HCT116 (cell line): ENCODE results near the gene HOPX. TPM values are rescaled to one million over a fixed set of nuclear protein-coding genes. Genes with fewer than 3 reads are reported as not detected.

ENCODE experiments used
- ATAC-seq: fragments of 200-7000 bp; cut with Tn5 transposase; 2 replicates; pipeline ENCODE4 v1.9.1; 2020; ENCODE audit warnings: mild to moderate bottlenecking, moderate library complexity
- BruUV-seq: library from RNA; stranded (reverse); fragments of 400-500 nt; replicated peaks from 2 replicates; lab custom pipeline; 2021; lab: Mats Ljungman, UMichigan
- CTCF ChIA-PET: fragments of 300-600 bp; sonication (Branson Sonifier 250); formaldehyde crosslinking; loops from one replicate; lab custom pipeline; 2021; ENCODE audit warnings: antibody characterized with exemption; lab: Charles Lee
- POLR2A ChIA-PET: fragments of 300-600, 350-600 bp; sonication (Branson Sonifier 250); formaldehyde crosslinking; loops from one replicate; lab custom pipeline; 2021; ENCODE audit warnings: antibody characterized with exemption; lab: Charles Lee
- RAD21 ChIA-PET, 2 experiments: fragments of 300-600 bp; sonication (Branson Sonifier 250); formaldehyde crosslinking; loops; one replicate each; lab custom pipeline; 2023; ENCODE audit warnings: low total read pairs in 2 of 2; ENCODE audit not compliant: uncharacterized antibody in 2 of 2, unreplicated experiment in 2 of 2, low non-redundant PET in 1 of 2; lab: Charles Lee
- DNase-seq: peaks from one replicate; pipeline ENCODE4 v3.0.0-alpha.2; 2010; ENCODE audit warnings: low read depth, low spot score
- H2AFZ ChIP-seq: fragments of 200-600 bp; shearing (Covaris generic), sonication (generic); 2 replicates; pipeline ENCODE4 v1.6.1; 2017; ENCODE audit warnings: low read depth, mixed run types, mixed read lengths, antibody characterized with exemption, low read length; ENCODE audit not compliant: poor library complexity, severe bottlenecking
- H3K27ac ChIP-seq: 2 replicates; pipeline ENCODE4 v1.5.1; 2012; ENCODE audit warnings: low read depth, low read length
- H3K27me3 ChIP-seq: fragments of 200-600 bp; sonication (generic); 2 replicates; pipeline ENCODE4 v1.6.1; 2016; ENCODE audit warnings: mixed run types, low read length, mixed read lengths; ENCODE audit not compliant: insufficient read depth
- H3K36me3 ChIP-seq, 2 experiments: fragments of 200-500 bp in 1 of 2; fragments of 200-600 bp in 1 of 2; sonication (Bioruptor generic) in 1 of 2; sonication (generic) in 1 of 2; 2 replicates each; pipeline versions ENCODE4 v1.5.1 to v1.6.1; 2014 to 2016; ENCODE audit warnings: low read length in 2 of 2, inconsistent platforms in 1 of 2, mixed read lengths in 1 of 2, mixed run types in 1 of 2; ENCODE audit not compliant: insufficient read depth in 2 of 2, control insufficient read depth in 1 of 2
- H3K4me1 ChIP-seq, 2 experiments: fragments of 200-600 bp in 1 of 2; sonication (generic) in 1 of 2; 2 replicates each; pipeline versions ENCODE4 v1.5.1 to v1.6.1; 2012 to 2017; ENCODE audit warnings: low read length in 2 of 2, inconsistent platforms in 1 of 2, mild to moderate bottlenecking in 1 of 2, mixed read lengths in 1 of 2, mixed run types in 1 of 2, moderate library complexity in 1 of 2; ENCODE audit not compliant: insufficient read depth in 2 of 2, control insufficient read depth in 1 of 2
- H3K4me2 ChIP-seq: fragments of 200-600 bp; sonication (generic); 2 replicates; pipeline ENCODE4 v1.6.1; 2017; ENCODE audit warnings: mixed run types, low read length, mixed read lengths
- H3K4me3 ChIP-seq, 2 experiments: fragments of 200-600 bp in 1 of 2; sonication (generic) in 1 of 2; replicated peaks in 1 of 2; 2 replicates each; pipeline ENCODE4 v1.5.1; 2011 to 2016; ENCODE audit warnings: low read length in 2 of 2, control low read depth in 1 of 2, low read depth in 1 of 2, mild to moderate bottlenecking in 1 of 2, mixed read lengths in 1 of 2, mixed run types in 1 of 2
- H3K79me2 ChIP-seq: fragments of 200-600 bp; sonication (generic); 2 replicates; pipeline ENCODE4 v1.6.1; 2017; ENCODE audit warnings: mild to moderate bottlenecking, mixed run types, low read length, moderate library complexity, mixed read lengths; ENCODE audit not compliant: insufficient read depth
- H3K9ac ChIP-seq: fragments of 200-600 bp; sonication (generic); 2 replicates; pipeline ENCODE4 v1.6.1; 2016; ENCODE audit warnings: low read length, mixed read lengths
- H3K9me2 ChIP-seq: fragments of 200-600 bp; sonication (generic), shearing (Covaris generic); 2 replicates; pipeline ENCODE4 v1.6.1; 2017; ENCODE audit warnings: mixed run types, mild to moderate bottlenecking, moderate library complexity; ENCODE audit not compliant: insufficient read depth
- H3K9me3 ChIP-seq, 2 experiments: fragments of 200-500 bp in 1 of 2; fragments of 200-600 bp in 1 of 2; sonication (Bioruptor generic) in 1 of 2; sonication (generic) in 1 of 2; 2 replicates each; pipeline ENCODE4 v1.6.1; 2014 to 2017; ENCODE audit warnings: low read length in 2 of 2, mixed read lengths in 2 of 2, inconsistent platforms in 1 of 2, low read depth in 1 of 2, mild to moderate bottlenecking in 1 of 2, mixed run types in 1 of 2, moderate library complexity in 1 of 2; ENCODE audit not compliant: control insufficient read depth in 1 of 2, insufficient read depth in 1 of 2
- H4K20me1 ChIP-seq: fragments of 200-600 bp; sonication (generic), shearing (Covaris generic); 2 replicates; pipeline ENCODE4 v1.6.1; 2017; ENCODE audit warnings: mixed run types, mild to moderate bottlenecking, moderate library complexity; ENCODE audit not compliant: insufficient read depth
- CEBPB ChIP-seq: IDR thresholded peaks from 2 replicates; pipeline ENCODE4 v1.6.1; 2012; ENCODE audit warnings: low read depth
- ELF1 ChIP-seq: IDR thresholded peaks from 2 replicates; pipeline ENCODE4 v1.6.1; 2012; ENCODE audit warnings: low read depth, borderline replicate concordance
- EZH2 ChIP-seq: fragments of 200-600 bp; sonication (generic); IDR thresholded peaks from 2 replicates; pipeline ENCODE4 v1.6.1; 2017; ENCODE audit warnings: antibody characterized with exemption, mixed run types
- FOSL1 ChIP-seq: IDR thresholded peaks from 2 replicates; pipeline ENCODE4 v1.6.1; 2012; ENCODE audit warnings: low read depth
- MAX ChIP-seq: IDR thresholded peaks from 2 replicates; pipeline ENCODE4 v1.6.1; 2012
- RAD21 ChIP-seq: IDR thresholded peaks from 2 replicates; pipeline ENCODE4 v1.6.1; 2012; ENCODE audit warnings: low read depth, mild to moderate bottlenecking
- TCF7L2 ChIP-seq: IDR thresholded peaks from 2 replicates; pipeline ENCODE4 v1.7.0; 2011; ENCODE audit warnings: borderline replicate concordance, inconsistent platforms; ENCODE audit not compliant: insufficient read depth, insufficient read length; ENCODE audit errors: extremely low read depth
- YY1 ChIP-seq: IDR thresholded peaks from 2 replicates; pipeline ENCODE4 v1.6.1; 2011; ENCODE audit warnings: low read length, low read depth, moderate library complexity, mild to moderate bottlenecking; ENCODE audit not compliant: insufficient replicate concordance; ENCODE audit errors: extremely low read depth
- intact Hi-C: fragments of 100-400 bp; cut with micrococcal nuclease; formaldehyde crosslinking; loops from 2 replicates; pipeline ENCODE4 v1.10.0; 2022
- total RNA-seq: library from RNA; stranded (reverse); gene quantifications from one replicate; pipeline ENCODE4 v1.2.1, GENCODE V29; 2021; ENCODE audit not compliant: unreplicated experiment

The HOPX gene
- total RNA-seq, 1 experiment from 2014 or later: 0.42 TPM

GRCh38 chr4:56665781-56666180 lies 15.3 kb downstream of the HOPX start:
- no peak overlapping the region for H3K4me3 ChIP-seq
- intact Hi-C loops: no loop called here
- H3K36me3 ChIP-seq: no peaks in the 10 kb centered on the region
- TF ChIP-seq RAD21 (no peak), TCF7L2 (no peak), EZH2 (no peak), CEBPB (no peak), ELF1 (no peak)
- H3K4me2 ChIP-seq: no peak overlapping the region
- ChIA-PET RAD21 (no interaction called here), POLR2A (no interaction called here), CTCF (no interaction called here)
- H3K27ac ChIP-seq: no peak overlapping the region
- no peaks in the 10 kb centered on the region for H4K20me1 ChIP-seq
- H3K27me3 ChIP-seq: no peaks in the 10 kb centered on the region
- peaks cover 0 to 7% of the 10 kb centered on the region in 2 experiments; a peak in 1 of 4 replicates for H3K4me1 ChIP-seq
- no peaks in the 10 kb centered on the region for H3K9me3 ChIP-seq
- no TSS peak for BruUV-seq
- no peak for ATAC-seq
- no peak overlapping the region for H3K9ac ChIP-seq
- no peaks in the 10 kb centered on the region for H3K9me2 ChIP-seq
- H3K79me2 ChIP-seq: no peaks in the 10 kb centered on the region
- no peak for DNase-seq
- H2AFZ ChIP-seq: no peak overlapping the region

- Histone ChIP-seq H3K4me2 (no peak overlapping the region), H3K9ac (no peak overlapping the region), H3K27me3 (no peaks in the 10 kb centered on the region), H3K9me3 (no peaks in the 10 kb centered on the region), H2AFZ (no peak overlapping the region), H3K79me2 (no peaks in the 10 kb centered on the region), H3K36me3 (no peaks in the 10 kb centered on the region), H3K4me1 (peaks cover 0 to 7% of the 10 kb centered on the region in 2 experiments; a peak in 1 of 4 replicates), H3K9me2 (no peaks in the 10 kb centered on the region), H3K4me3 (no peak overlapping the region), H3K27ac (no peak overlapping the region), H4K20me1 (no peaks in the 10 kb centered on the region)
- intact Hi-C loops: no loop called here
- ChIA-PET POLR2A (no interaction called here), CTCF (no interaction called here), RAD21 (no interaction called here)
- ATAC-seq (no peak), DNase-seq (no peak)
- no peak for TF ChIP-seq FOSL1
- no peak for TF ChIP-seq YY1
- TF ChIP-seq CEBPB: no peak
- TF ChIP-seq MAX: no peak
- BruUV-seq: no TSS peak
Measured at GRCh38 chr4:56662782-56663468, 18.2 kb downstream of the HOPX start.
